ENCODE results near the gene GRIN2C. TPM values are rescaled to one million over a fixed set of nuclear protein-coding genes. Genes with fewer than 3 reads are reported as not detected.

Gene GRIN2C
- total and polyA plus RNA-seq, 2 of the 4 experiments (the other 2 are of a cell fraction), result 0.22 TPM; not detected in 1

DNA sequence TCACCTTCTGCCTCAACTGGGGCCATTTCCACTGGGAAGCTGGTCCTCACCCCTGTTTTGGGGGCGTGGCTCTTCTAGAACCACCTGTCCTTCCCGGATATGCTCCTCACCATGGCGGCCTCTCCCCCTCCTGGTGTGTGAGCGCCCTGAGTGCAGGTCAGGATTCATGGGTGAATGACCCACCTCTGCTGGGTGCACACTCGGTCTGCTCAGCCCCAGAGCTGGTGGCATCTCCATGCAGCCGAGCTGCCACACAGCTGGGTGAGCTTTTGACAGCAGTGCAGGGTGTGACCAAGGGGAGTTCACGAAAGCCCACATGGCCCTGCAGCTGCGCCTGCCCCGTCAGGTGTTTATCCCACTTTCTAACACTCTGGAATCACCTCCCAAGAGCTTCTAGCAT lies 27.3 kb downstream of the GRIN2C start (continued):
- TF ChIP-seq ELK1 (IDR thresholded peaks at IDR 0.05; ENCODE audit: borderline replicate concordance, low read depth, low read length), result no peak

DNA sequence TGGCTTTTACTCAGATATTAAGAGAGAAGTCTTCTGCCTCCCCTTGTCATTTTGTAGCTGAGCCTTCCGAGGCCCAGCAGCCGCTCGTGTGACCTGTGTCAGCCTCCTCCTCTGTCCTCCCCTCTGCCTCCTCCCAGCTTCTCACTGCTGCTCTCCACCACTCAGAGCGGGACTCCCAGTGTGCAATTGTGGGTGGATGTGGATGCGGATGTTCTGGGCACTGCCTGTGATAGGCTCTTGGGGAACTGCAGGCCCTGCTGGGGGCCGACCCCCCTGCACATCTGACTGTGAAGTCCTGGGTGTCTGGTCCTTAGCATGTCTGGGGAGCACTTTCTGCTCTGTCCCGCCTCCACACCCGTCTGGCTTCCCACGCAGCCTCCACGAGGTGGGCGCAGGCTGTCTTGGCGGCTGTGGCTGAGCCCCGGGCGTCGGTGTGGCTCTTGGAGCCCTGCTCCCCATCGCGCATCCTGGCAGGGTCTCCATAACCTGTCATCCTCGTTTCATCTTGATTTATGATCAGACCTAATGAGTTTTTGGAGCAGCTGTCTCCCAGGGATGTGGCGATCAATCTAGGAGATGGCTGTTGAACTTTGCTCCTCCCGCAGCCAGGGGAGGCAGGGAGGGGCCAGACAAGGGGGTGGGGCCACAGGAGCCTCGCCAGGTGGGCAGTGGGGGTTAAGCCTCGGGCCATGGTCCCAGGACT lies 28.1 kb downstream of the GRIN2C start:
- intact Hi-C loops (cut with micrococcal nuclease), result no loop called here
- no peak for TF ChIP-seq CEBPB (IDR thresholded peaks at IDR 0.05; ENCODE audit: low read depth, low read length)
- TF ChIP-seq NFE2L2 (IDR thresholded peaks at IDR 0.05; ENCODE audit: low read depth, low read length), result no peak
- TF ChIP-seq CHD1 (IDR thresholded peaks at IDR 0.05; ENCODE audit: low read depth, low read length), result no peak
- no peak for TF ChIP-seq RAD21 (IDR thresholded peaks at IDR 0.05; ENCODE audit: low read length)
- no peak for TF ChIP-seq BHLHE40 (IDR thresholded peaks at IDR 0.05; ENCODE audit: low read depth, low read length)
- no peak for TF ChIP-seq MAFK (IDR thresholded peaks at IDR 0.05; ENCODE audit: low read depth, low read length)
- no peak for TF ChIP-seq RFX5 (IDR thresholded peaks at IDR 0.05; ENCODE audit: low read depth, low read length)
- TF ChIP-seq FOS (IDR thresholded peaks at IDR 0.05; ENCODE audit: low read depth, low read length), result no peak
- TF ChIP-seq ELK1 (IDR thresholded peaks at IDR 0.05; ENCODE audit: borderline replicate concordance, low read depth, low read length), result no peak
- no peak for TF ChIP-seq USF2 (IDR thresholded peaks at IDR 0.05; ENCODE audit: low read depth, low read length)
- no peak for TF ChIP-seq CTCF (conservative IDR thresholded peaks at IDR 0.05; ENCODE audit: low read depth, low read length)

More for the DNA sequence above, 28.1 kb downstream of the GRIN2C start:
- Histone ChIP-seq H3K14ac (replicated peaks; ENCODE audit: low read depth, low read length) (no peak overlapping the region), H4K20me1 (ENCODE audit: insufficient read depth, low read length) (no peaks in the 10 kb centered on the region; the same call in 1 of the 2 replicates), H2AK9ac (replicated peaks; ENCODE audit: low read depth, low read length, poor library complexity) (no peak overlapping the region), H3K4me1 (ENCODE audit: control insufficient read depth, insufficient read depth, low read length) (peaks cover 4% of the 10 kb centered on the region), H3K4ac (ENCODE audit: low read depth, low read length) (no peak overlapping the region), H3K9me3 (ENCODE audit: control insufficient read depth, insufficient read depth, low read length) (no peaks in the 10 kb centered on the region), H2AK5ac (ENCODE audit: low read depth, low read length) (no peak overlapping the region), H2AFZ (replicated peaks; ENCODE audit: low read length, poor library complexity) (no peak overlapping the region), H4K5ac (ENCODE audit: low read depth, low read length) (no peak overlapping the region), H3K18ac (ENCODE audit: low read depth, low read length) (no peak overlapping the region), H3K4me2 (ENCODE audit: low read depth, low read length) (no peak overlapping the region), H3K23ac (ENCODE audit: low read depth, low read length) (no peak overlapping the region), H2BK20ac (ENCODE audit: low read depth, low read length) (no peak overlapping the region), H3K36me3 (ENCODE audit: control insufficient read depth, insufficient read depth, low read length) (peaks cover 12% of the 10 kb centered on the region), H2BK120ac (ENCODE audit: low read depth, low read length) (no peak overlapping the region), H3K9me1 (ENCODE audit: insufficient read depth, low read length) (peaks cover 4% of the 10 kb centered on the region; the same call in 1 of the 2 replicates), H3K79me1 (ENCODE audit: low read depth in 1 of 2, low read length in 2 of 2) (no peaks in the 10 kb centered on the region), H3K27me3 (ENCODE audit: control insufficient read depth, insufficient read depth, low read length) (no peaks in the 10 kb centered on the region), H4K91ac (ENCODE audit: insufficient read depth, low read depth, low read length) (no peak overlapping the region), H3K9ac (ENCODE audit: low read depth, low read length) (no peak overlapping the region), H3K27ac (ENCODE audit: insufficient read depth, low read length) (no peak overlapping the region), H3K4me3 (ENCODE audit: insufficient read depth, low read depth, low read length) (no peak overlapping the region), H2BK15ac (ENCODE audit: low read depth, low read length) (no peak overlapping the region), H3K56ac (ENCODE audit: extremely low read depth, insufficient read depth, low read length) (no peak overlapping the region), H2BK5ac (ENCODE audit: low read depth, low read length, poor library complexity, severe bottlenecking) (no peak overlapping the region), H4K8ac (ENCODE audit: low read depth in 2 of 2, low read length in 2 of 2) (no peak overlapping the region)
- dilution Hi-C loops (cut with HindIII; ENCODE audit: low sequenced_read_pairs, unreplicated experiment), result no loop called here
- ChIA-PET POLR2A (ENCODE audit: unreplicated experiment) (no interaction called here), CTCF (no interaction called here)
- in situ Hi-C loops (cut with MboI; ENCODE audit: low sequenced_read_pairs), result no loop called here
- WGBS, 2 experiments (ENCODE audit: extremely low coverage in 2 of 2, insufficient read length in 1 of 2), result 65% methylated on average over 5 of the region's 22 CpGs; no CpG with 5 or more reads in 1 of the 2 experiments
- ATAC-seq (ENCODE audit: low read depth), result no peak
- no TSS peak for BruUV-seq (replicated peaks)
- DNase-seq, result no peak

All from IMR-90 (cell line).